ENCODE measurements around the gene SMIM22. TPM values are rescaled to one million over a fixed set of nuclear protein-coding genes. Genes with fewer than 3 reads are reported as not detected.
A peak's percentile ranks its signal among the peaks of the same experiment; 100 is the strongest.

SMIM22 gene
- total RNA-seq, 4 donors from 2014 or later: 90.0 to 306 (median 238) TPM

DNA sequence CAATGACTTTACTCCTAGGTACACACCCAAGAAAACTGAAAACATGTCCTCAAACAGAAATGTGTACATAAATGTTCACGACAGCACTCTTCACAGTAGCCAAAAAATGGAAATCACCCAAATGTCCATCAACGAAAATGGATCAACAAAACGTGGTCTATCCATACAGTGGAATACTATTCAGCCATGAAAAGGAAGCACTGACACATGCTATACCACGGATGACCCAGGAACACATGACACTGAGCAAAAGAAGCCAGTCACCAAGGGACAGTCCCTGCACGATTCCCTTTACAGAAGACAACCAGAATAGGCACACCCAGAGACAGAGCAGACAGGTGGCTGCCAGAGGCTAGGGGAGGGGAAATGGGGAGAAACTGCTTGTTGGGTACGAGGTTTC is 39.5 kb upstream of the SMIM22 start:
- Histone ChIP-seq H3K27me3 (no peaks in the 10 kb centered on the region), H3K27ac (no peak overlapping the region), H3K36me3 (peaks cover 0 to 95% (median 0%) of the 10 kb centered on the region in 3 donors), H3K4me3 (no peak overlapping the region), H3K9me3 (no peaks in the 10 kb centered on the region), H3K4me1 (no peaks in the 10 kb centered on the region)
- DNase-seq: no peak
- TF ChIP-seq, protein P1, sequence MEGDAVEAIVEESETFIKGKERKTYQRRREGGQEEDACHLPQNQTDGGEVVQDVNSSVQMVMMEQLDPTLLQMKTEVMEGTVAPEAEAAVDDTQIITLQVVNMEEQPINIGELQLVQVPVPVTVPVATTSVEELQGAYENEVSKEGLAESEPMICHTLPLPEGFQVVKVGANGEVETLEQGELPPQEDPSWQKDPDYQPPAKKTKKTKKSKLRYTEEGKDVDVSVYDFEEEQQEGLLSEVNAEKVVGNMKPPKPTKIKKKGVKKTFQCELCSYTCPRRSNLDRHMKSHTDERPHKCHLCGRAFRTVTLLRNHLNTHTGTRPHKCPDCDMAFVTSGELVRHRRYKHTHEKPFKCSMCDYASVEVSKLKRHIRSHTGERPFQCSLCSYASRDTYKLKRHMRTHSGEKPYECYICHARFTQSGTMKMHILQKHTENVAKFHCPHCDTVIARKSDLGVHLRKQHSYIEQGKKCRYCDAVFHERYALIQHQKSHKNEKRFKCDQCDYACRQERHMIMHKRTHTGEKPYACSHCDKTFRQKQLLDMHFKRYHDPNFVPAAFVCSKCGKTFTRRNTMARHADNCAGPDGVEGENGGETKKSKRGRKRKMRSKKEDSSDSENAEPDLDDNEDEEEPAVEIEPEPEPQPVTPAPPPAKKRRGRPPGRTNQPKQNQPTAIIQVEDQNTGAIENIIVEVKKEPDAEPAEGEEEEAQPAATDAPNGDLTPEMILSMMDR (IDR thresholded peaks at IDR 0.05): no peak
- TF ChIP-seq POLR2A (IDR thresholded peaks at IDR 0.05): no peak

DNA sequence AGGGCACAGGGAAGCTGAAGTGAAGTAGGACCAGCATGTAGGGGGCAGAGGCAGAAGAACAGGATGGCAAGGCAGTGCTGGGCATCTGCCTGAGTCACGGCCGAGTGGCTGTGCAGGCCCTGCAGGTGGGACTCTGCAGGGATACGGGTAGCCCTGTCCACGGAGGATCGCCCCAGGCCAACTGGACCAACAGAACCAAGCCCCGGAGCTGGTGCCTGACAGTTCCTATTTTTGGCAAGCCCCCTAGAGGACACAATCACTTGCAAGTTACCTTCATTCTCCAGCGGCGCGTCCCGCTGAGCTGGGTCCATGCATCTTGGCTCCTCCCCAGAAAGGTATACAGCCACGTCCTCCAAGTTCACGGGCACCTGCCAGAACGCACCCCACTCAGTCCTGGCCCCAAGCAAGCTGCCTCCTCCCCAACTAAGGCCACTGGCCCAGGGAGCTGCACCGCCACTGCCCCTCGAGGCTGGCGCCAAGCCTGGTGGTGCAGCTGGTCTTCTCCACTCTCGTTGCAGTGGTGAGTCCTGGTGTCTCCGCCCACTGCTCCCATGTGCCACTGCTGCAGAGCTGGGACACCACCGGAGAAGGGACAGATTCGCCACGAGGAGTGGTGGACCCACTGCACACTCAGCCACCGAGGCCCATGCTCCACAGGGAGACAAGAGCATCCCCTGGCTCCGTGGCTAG is 34.8 kb upstream of the SMIM22 start:
- Histone ChIP-seq H3K27ac (no peak overlapping the region), H3K4me1 (peaks cover 0 to 7% (median under 1%) of the 10 kb centered on the region in 4 donors), H3K9me3 (no peaks in the 10 kb centered on the region), H3K4me3 (no peak overlapping the region), H3K27me3 (no peaks in the 10 kb centered on the region), H3K36me3 (peaks cover 0 to 90% (median 0%) of the 10 kb centered on the region in 3 donors)
- DNase-seq: no peak
- TF ChIP-seq, protein P1 (IDR thresholded peaks at IDR 0.05): no peak
- no peak for TF ChIP-seq POLR2A (IDR thresholded peaks at IDR 0.05)

DNA sequence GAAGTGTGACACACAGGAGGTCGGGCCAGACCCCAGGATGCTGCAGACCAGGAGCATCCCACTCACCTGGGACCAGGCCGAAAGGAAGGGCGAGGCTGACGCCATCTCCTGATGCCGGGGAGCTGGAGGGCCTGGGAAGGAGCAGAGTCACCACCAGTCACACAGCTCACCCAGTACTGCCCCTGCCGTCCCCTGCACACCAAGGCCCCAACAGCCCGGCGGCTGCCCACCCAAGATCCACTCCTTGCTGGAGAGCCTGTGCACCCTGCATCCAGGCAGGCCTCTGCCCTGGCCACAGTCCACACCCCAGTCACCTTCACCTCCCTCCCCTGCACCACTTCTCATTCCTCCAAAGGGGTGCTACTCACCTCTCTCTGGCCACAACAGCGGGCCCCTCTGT is 33.0 kb upstream of the SMIM22 start:
- H3K4me1 ChIP-seq: peaks cover 0 to 18% (median 6%) of the 10 kb centered on the region in 4 donors
- H3K9me3 ChIP-seq: no peaks in the 10 kb centered on the region
- DNase-seq: no peak
- TF ChIP-seq POLR2A (IDR thresholded peaks at IDR 0.05): no peak
- TF ChIP-seq, protein P1 (IDR thresholded peaks at IDR 0.05): no peak
- H3K27ac ChIP-seq: no peak overlapping the region
- no peak overlapping the region for H3K4me3 ChIP-seq
- peaks cover 0 to 75% (median 0%) of the 10 kb centered on the region in 3 donors for H3K36me3 ChIP-seq
- no peaks in the 10 kb centered on the region for H3K27me3 ChIP-seq

DNA sequence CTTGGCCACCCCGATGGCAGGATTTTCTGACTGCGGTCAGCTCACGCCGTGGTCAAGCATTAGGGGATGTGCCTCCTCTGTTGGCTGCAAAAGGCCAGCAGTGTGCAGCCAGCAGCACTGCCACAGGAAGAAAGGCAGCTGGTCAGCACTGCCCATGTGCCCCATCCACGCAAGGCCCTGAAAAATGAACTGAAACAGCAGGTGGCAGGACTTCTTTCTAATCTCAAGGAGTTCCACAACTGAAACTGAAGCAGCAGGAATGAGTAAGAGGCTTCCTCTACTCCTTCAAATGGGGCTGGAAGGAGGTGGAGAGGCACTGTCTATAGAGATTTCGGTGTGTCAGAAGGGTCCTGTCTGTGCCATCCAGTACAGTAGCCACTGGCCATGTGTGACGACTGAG is 31.4 kb upstream of the SMIM22 start:
- H3K36me3 ChIP-seq: peaks cover 0 to 62% (median 0%) of the 10 kb centered on the region in 3 donors
- no peaks in the 10 kb centered on the region for H3K27me3 ChIP-seq
- no peak for DNase-seq
- H3K4me1 ChIP-seq: peaks cover 0 to 27% (median 14%) of the 10 kb centered on the region in 4 donors
- TF ChIP-seq, protein P1 (IDR thresholded peaks at IDR 0.05): no peak
- no peak for TF ChIP-seq POLR2A (IDR thresholded peaks at IDR 0.05)
- no peaks in the 10 kb centered on the region for H3K9me3 ChIP-seq
- no peak overlapping the region for H3K4me3 ChIP-seq
- H3K27ac ChIP-seq: no peak overlapping the region

DNA sequence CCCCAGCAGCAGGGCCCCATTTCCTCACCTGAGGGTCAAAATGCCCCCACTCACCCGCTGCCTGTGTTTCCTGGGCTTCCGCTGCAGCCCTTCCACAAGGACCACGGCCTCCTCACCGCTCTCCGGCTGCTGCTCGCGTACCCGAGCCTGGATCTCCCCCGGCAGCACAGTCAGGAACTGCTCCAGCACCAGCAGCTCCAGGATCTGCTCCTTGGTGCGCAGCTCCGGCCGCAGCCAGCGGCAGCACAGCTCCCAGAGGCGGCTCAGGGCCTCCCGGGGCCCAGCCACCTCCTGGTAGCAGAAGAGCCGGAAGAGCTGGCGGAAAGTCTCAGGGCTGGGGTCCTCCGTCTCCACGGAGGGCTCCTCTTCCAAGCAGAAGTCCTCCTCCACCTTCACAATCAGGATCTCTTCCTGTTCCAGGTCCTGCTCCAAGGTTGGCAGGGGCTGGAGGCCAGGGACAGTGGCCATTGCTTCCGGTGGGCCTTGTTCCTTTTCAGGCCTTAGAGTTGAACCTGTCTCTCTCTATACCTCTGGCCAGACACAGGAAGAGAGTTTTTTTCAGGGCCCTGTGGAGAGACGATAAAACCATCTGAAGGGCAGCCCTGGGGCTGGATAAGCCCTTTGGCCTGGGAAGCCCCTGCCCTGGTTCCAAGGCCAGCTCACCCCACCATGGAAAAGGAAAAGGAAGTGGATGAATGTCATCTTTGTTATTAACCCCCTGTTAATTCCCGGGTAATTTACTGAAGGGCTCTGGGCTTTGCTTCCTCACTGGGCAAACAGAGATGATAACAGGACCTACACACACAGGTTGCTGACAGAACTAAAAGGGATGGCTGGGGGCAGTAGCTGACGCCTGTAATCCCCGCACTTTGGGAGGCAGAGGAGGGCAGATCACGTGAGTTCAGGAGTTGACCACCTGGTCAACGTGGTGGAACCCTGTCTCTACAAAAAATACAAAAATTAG is 29.4 kb upstream of the SMIM22 start:
- Histone ChIP-seq H3K4me1 (peaks cover 0 to 33% (median 14%) of the 10 kb centered on the region in 4 donors), H3K27me3 (no peaks in the 10 kb centered on the region), H3K36me3 (peaks cover 0 to 42% (median 0%) of the 10 kb centered on the region in 3 donors), H3K9me3 (no peaks in the 10 kb centered on the region), H3K4me3 (peak overlapping the region; percentile 78 to 89 (median 86)), H3K27ac (peak overlapping the region in 3 of 4 donors; percentile 6 to 86 (median 85))
- DNase-seq: no peak
- TF ChIP-seq, protein P1 (IDR thresholded peaks at IDR 0.05): no peak
- TF ChIP-seq POLR2A (IDR thresholded peaks at IDR 0.05): no peak

Measured in Peyer's patch (tissue), 4 donors.